ENCODE measurements around the gene RPL19. TPM values are rescaled to one million over a fixed set of nuclear protein-coding genes. Genes with fewer than 3 reads are reported as not detected.

Gene RPL19
- polyA plus RNA-seq, 4 donors = 1,700 to 2,088 (median 1,890) TPM

- DNase-seq (ENCODE audit: low read depth in 4 of 4, low spot score in 3 of 4) = no peak
Observed at GRCh38 chr17:39170558-39170957, 29.5 kb upstream of the RPL19 start.

GRCh38 chr17:39171933-39172332, 28.1 kb upstream of the RPL19 start:
- DNase-seq (ENCODE audit: low read depth in 4 of 4, low spot score in 3 of 4) = no peak

- no peak for DNase-seq (ENCODE audit: low read depth in 4 of 4, low spot score in 3 of 4)
Observed at GRCh38 chr17:39173080-39173479, 27.0 kb upstream of the RPL19 start.

- no peak for DNase-seq (ENCODE audit: low read depth in 4 of 4, low spot score in 3 of 4)
Observed at GRCh38 chr17:39173526-39174274, 26.4 kb upstream of the RPL19 start.

DNA sequence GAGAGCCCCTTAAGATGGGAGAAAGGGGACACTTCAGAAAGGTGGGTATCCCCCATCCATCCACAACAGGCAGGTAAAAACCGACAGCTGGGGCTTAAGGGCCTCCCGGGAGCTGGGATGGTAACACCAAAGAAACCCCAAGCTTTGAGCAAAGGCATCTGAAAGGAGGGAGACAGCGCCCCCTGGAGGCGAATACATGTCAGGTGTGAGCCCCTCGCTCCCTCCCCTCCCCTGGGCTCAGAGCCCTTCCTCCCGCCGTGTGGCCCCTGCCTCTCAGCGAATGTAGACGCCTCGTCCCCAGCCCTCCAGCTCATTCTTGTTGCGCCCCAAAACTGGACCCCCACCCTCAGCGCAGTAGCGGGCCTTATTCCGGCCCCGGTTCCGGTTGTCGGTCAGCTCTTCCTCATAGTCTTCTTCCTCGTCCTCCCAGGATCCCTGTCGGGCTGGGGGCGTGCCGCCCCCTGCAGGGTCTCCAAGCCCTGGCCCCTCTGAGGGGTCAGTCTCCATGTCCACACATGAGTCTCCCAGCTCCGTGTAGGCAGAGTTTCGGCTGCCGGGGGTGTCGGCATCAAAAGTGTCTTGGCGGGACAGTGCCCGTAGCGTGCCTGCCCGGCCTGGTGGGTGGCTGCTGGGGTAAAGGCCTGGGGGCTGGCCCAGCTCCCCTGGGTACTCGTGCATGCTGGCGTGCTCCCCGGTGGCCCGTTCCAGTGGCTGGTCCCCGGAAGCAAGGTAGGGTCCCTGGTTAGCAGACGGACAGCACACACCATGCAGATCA, 25.0 kb upstream of the RPL19 start:
- peak in 1 of 4 donors; percentile 63 for DNase-seq (ENCODE audit: low read depth in 4 of 4, low spot score in 3 of 4)

GRCh38 chr17:39175695-39176093, 24.4 kb upstream of the RPL19 start:
- no peak for DNase-seq (ENCODE audit: low read depth in 4 of 4, low spot score in 3 of 4)

DNA sequence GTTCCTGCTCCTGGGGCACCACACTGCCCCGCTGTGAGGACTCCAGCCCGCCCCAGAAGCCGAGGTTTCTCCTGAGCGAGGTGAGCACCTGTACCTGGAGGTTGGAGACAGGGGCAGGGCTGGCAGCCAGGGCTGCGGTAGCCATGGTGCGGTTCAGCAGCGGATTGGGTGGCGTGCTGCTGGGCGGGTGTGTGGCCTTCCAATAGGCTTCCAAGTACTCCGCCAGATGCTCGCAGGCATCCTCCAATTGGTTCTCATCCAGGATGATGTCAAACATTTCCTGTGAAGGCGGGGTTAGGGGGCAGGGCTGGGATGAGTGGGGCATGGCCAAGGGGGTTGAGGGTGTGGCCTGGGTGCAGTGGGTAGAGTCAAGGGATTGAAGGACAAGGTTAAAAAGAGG, 22.8 kb upstream of the RPL19 start:
- DNase-seq (ENCODE audit: low read depth in 4 of 4, low spot score in 3 of 4) = no peak

GRCh38 chr17:39178536-39178935, 21.5 kb upstream of the RPL19 start:
- DNase-seq (ENCODE audit: low read depth in 4 of 4, low spot score in 3 of 4) = no peak

GRCh38 chr17:39181303-39181702, 18.8 kb upstream of the RPL19 start:
- no peak for DNase-seq (ENCODE audit: low read depth in 4 of 4, low spot score in 3 of 4)

GRCh38 chr17:39183045-39183444, 17.0 kb upstream of the RPL19 start:
- no peak for DNase-seq (ENCODE audit: low read depth in 4 of 4, low spot score in 3 of 4)

DNA sequence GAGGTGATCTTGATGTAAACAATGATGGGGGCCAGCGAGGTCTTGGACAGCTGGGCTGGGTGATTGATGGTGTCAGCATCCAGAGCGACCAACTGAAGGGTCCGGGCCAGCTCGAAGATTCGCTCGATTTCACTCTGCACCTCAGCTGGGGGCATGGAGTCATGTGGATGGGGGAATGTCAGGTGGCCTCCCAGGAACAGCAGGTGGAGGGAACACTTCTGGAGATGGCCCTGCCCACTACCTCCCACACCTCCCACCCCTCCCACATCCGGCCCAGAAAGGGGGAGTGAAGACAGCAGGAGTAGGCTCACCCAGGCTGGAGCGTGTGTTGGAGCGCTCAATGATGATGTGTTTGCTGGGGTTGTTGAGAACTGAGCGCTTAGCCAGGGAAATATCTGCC, 16.4 kb upstream of the RPL19 start:
- DNase-seq (ENCODE audit: low read depth in 4 of 4, low spot score in 3 of 4) = no peak

- no peak for DNase-seq (ENCODE audit: low read depth in 4 of 4, low spot score in 3 of 4)
Observed at GRCh38 chr17:39186481-39187002, 13.5 kb upstream of the RPL19 start.

DNA sequence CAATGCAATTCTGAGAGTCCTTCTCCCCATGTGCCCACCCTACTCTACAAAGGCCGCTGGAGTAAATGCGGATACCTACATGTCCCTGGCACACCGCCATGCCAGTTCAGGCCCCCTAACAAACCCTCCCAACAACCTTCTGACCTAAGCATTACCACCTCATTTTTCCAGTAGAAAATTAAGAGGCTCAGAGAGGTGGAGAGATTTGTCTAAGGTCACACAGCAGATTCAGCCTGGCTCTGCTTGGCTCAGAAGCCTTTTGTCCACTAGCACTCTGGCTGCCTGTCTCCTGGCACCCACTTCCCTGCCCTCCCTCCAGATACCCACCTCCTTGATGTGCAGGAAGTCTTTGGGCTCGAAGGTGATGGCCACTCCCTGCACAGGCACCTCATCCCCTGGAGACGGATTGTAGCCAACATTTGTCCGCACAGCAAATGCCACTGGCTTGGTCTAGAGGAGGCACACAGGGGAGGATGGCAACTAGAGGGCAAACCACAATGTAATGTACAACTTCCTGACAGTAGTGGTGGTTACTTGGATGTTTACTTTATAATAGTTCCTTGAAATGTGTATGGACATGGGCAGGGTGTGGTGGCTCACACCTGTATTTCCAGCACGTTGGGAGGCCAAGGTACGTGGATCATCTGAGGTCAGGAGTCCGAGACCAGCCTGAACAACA, 12.8 kb upstream of the RPL19 start:
- no peak for DNase-seq (ENCODE audit: low read depth in 4 of 4, low spot score in 3 of 4)

DNA sequence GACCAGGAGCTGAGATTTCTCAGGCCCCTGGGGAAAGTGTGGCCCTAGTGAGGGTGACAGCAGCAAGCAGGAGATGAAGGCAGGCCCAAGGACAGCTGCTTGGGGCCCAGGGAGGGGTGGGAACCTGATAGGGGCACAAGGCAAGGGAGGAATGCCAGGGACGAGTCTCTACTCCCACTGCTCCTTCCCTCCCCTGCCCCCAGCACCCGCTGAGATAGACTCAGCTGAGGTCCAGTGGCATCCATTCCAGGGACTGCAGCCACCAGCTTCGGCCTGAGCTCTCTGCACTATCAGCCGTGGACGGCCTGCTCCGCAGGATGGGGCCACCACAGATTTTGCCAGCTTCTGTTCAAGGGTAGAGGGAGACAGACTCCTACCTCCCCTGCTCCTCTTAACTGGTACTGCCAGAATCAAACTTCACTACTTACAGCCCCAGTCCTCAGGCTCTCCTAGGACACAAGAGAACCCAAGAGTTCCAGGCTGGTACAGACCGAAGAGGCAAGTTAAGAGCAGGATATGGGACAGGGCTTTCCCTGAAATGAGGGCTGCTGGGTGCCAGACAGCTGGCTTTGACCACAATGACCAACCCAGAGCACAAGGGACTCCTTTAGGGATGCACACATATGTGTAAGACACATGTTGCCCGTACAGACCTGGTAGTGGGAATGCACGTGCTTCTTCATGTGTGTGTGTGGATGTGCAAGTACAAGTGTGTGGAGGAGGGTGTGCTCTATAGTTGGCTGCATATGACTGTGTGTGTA, 8.2 kb upstream of the RPL19 start:
- DNase-seq (ENCODE audit: low read depth in 4 of 4, low spot score in 3 of 4) = no peak

DNA sequence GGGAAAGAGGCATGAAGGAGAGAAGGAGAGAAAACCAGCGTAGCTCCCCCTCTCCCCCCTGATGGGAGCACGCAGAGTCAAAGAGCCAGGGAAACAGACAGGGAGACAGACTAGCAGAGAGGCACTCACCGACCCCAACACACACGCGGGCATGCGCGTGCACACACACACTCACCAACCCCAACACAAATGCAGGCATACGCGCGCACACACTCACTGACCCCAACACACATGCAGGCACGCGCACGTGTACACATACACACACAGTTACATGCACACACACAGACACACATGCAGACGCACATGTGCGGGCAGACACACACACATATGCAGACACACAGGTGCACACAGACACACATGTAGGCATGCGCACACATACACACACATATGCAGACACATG, 7.2 kb upstream of the RPL19 start:
- DNase-seq (ENCODE audit: low read depth in 4 of 4, low spot score in 3 of 4) = no peak

DNA sequence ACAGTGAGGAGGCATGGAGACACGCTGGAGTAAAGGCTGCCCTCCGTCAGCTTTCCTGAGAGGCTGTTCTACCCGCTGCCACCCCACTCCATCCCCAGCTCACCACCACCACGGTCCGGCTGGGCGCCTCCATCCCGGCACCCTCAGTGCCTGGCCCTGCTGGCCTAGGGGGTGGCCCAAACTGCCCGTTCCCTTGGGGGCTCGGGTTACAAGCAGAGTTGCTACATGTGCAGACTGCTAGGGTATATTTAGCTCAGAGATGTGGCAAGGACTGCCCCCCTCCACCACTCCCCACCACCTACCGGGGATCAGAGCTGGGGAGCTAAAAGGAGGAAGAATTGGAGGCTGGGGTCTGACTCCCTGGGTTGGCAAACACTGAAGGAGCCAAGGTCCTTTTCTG, 6.7 kb upstream of the RPL19 start:
- DNase-seq (ENCODE audit: low read depth in 4 of 4, low spot score in 3 of 4) = no peak

DNA sequence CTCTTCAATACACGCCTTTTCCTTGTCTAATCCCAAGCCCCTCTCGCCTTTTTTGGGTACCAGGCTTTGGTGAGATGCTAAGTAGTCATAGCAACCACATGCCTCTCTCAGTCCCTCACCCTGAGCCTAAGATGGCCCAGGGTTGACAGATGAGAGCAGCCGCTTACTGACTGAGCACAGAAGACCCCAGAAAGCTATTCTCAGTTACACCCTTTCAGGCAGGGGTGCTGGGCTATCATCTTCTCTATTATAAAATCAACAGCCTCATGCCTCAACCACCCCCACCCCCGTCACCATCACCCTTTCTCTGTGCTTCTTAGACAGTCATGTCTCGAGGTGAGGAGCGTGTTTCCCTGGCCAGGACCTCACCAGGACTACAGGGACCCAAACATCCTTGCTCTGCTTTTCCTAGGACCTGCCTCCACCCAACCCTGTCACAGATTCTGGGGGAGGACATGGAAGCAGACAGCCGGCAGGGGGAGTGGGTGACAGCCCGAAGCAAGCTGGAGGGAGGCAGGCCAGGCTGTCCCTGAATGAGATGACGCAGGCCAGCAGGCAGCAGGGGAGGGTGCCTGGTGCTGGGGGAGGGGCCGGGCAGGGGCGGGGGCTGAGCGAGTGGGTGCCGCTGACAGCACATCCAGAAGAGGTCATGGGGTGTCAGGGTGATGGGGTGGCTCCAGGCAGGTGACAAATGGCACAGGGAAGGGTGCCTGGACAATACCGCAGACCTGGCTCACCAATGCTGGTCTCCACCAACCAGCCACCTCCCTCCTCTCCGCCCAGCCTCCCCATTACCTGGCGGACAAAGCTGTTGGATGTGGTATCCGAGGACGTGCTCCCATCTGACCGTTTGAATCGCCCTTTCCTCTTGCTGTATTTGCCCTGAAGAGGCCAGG, 5.7 kb upstream of the RPL19 start:
- no peak for DNase-seq (ENCODE audit: low read depth in 4 of 4, low spot score in 3 of 4)

GRCh38 chr17:39194985-39195524, 5.0 kb upstream of the RPL19 start:
- DNase-seq (ENCODE audit: low read depth in 4 of 4, low spot score in 3 of 4) = no peak

DNA sequence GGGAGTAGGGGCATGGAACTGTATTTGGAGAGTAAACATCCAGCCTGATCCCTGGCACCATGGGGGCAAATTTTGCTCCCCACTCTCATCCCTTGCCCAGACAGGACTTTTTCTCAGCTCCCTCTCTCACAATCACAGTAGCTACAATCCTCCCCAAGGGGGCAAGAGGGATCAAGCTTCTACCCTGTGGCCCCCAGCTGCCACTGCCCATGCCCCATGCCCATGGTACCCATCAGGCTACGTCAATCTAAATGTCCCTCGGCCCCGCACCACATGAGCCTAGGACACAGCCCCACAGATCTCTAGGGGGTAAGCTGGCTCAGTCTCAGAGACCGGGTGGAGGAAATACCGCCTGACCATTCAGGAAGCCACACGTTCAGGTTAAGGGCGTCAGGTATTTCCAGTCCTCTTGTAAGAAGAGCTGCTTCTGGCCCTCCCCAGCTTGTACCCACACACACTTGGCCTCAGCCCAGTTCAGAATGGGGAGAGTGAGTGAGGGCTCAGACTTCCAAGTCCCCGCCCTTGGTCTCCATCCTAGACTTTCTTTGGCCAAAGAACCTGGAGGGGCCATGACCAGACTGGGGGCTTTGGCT, 4.4 kb upstream of the RPL19 start:
- no peak for DNase-seq (ENCODE audit: low read depth in 4 of 4, low spot score in 3 of 4)
